Activated CD8-positive, alpha-beta T cell treated with anti-CD3 and anti-CD28 coated beads for 36 hours (primary cell): Measurements from ENCODE around the gene ACACA. TPM values are rescaled to one million over a fixed set of nuclear protein-coding genes. Genes with fewer than 3 reads are reported as not detected.

Experiments
- ATAC-seq: fragments of 200-7000 bp; cut with Tn5 transposase; one replicate; pipeline ENCODE4 v1.10.0; 2021; ENCODE audit warnings: mild to moderate bottlenecking, moderate library complexity
- CTCF ChIA-PET: fragments of 350-600 bp; sonication (Branson Sonifier 250); formaldehyde crosslinking; loops from one replicate; lab custom pipeline; 2021; ENCODE audit warnings: antibody characterized with exemption; lab: Charles Lee
- POLR2A ChIA-PET: fragments of 350-600 bp; sonication (Branson Sonifier 250); formaldehyde crosslinking; loops from one replicate; lab custom pipeline; 2021; ENCODE audit warnings: antibody characterized with exemption; lab: Charles Lee
- DNase-seq: peaks from one replicate; pipeline ENCODE4 v3.0.0-alpha.2; 2020
- H3K27ac Mint-ChIP-seq: one replicate; pipeline ENCODE4 v1.8.0; 2021; ENCODE audit warnings: mild to moderate bottlenecking, mixed read lengths
- H3K27me3 Mint-ChIP-seq: one replicate; pipeline ENCODE4 v1.8.0; 2021; ENCODE audit warnings: mixed read lengths
- H3K36me3 Mint-ChIP-seq: one replicate; pipeline ENCODE4 v1.8.0; 2021; ENCODE audit warnings: low read depth, mixed read lengths
- H3K4me1 Mint-ChIP-seq: one replicate; pipeline ENCODE4 v1.8.0; 2021; ENCODE audit warnings: low read depth, mixed read lengths
- H3K4me3 Mint-ChIP-seq: one replicate; pipeline ENCODE4 v1.8.0; 2021; ENCODE audit warnings: mild to moderate bottlenecking, moderate library complexity, mixed read lengths
- H3K9me3 Mint-ChIP-seq: one replicate; pipeline ENCODE4 v1.8.0; 2021; ENCODE audit warnings: mixed read lengths
- CTCF ChIP-seq: fragments of 200-600 bp; IDR thresholded peaks from one replicate; pipeline ENCODE4 v1.8.0; 2022; ENCODE audit warnings: antibody characterized with exemption, mild to moderate bottlenecking
- intact Hi-C: fragments of 100-400 bp; cut with micrococcal nuclease; formaldehyde crosslinking; loops from one replicate; pipeline ENCODE4 v1.10.0; 2022
- total RNA-seq, 2 experiments: library from RNA; stranded (reverse); gene quantifications; one replicate each; pipeline ENCODE4 v1.2.3, GENCODE V29; 2021

The ACACA gene
- total RNA-seq, 2 experiments from 2014 or later = 66.0 to 68.2 TPM

DNA sequence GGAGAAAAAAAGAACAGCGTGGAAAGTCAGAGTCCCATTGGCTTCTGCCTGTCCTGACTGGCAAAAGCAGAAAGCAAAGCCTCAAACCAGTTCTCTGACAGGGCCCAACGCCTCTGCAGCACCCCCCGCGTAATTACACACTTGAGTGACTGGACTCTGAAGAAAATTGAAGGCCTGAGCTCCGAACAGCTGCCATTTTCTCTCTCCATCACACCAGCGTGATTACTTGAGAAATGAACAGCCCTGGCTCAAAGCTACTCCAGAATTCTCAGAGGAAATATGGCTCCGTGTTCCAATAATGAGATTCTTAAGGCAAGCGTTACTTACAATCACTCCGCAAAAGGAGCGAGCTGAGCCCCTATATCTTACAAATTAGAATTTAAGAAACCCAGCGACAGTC, 173.6 kb downstream of the ACACA start:
- ChIA-PET POLR2A (no interaction called here), CTCF (interaction anchor here (0.9 to 1.5 kb wide), 2 partner anchors 9 to 44 kb away, joined by 4 read pairs; no protein-coding TSS in a partner anchor)
- DNase-seq (no peak), ATAC-seq (no peak)
- Mint-ChIP-seq H3K27me3 (no peaks in the 10 kb centered on the region), H3K27ac (no peak overlapping the region), H3K4me1 (no peaks in the 10 kb centered on the region), H3K9me3 (no peaks in the 10 kb centered on the region), H3K4me3 (no peak overlapping the region), H3K36me3 (peaks cover 25% of the 10 kb centered on the region)
- intact Hi-C loops = no loop called here
- TF ChIP-seq CTCF = no peak

DNA sequence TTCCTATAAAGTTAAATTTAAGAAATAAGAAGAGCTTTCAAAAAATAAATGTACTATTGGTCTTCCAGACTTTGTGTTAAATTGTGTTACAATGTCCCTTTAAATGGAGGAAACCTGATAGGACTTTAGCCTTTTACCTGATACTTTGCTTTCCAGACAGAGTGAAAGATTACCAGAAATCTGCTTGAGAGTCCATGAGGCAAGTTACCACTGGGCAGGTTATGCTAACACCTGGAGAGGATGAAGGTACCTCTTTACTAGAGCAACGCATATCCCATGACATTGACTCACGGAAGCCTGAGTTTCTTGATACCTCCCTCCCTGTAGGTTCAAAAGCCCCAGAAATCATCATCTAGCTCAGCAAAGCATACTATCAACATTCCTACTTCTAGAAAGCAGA, 174.7 kb downstream of the ACACA start:
- TF ChIP-seq CTCF = no peak
- H3K27me3 Mint-ChIP-seq = no peaks in the 10 kb centered on the region
- DNase-seq (no peak), ATAC-seq (no peak)
- peaks cover 19% of the 10 kb centered on the region for H3K36me3 Mint-ChIP-seq
- ChIA-PET POLR2A (no interaction called here), CTCF (interaction anchor here (0.7 to 1.0 kb wide), 2 partner anchors 35 to 69 kb away, joined by 3 to 4 read pairs; no protein-coding TSS in a partner anchor)
- no peaks in the 10 kb centered on the region for H3K9me3 Mint-ChIP-seq
- no peak overlapping the region for H3K4me3 Mint-ChIP-seq
- intact Hi-C loops = no loop called here
- H3K4me1 Mint-ChIP-seq = no peaks in the 10 kb centered on the region
- no peak overlapping the region for H3K27ac Mint-ChIP-seq

DNA sequence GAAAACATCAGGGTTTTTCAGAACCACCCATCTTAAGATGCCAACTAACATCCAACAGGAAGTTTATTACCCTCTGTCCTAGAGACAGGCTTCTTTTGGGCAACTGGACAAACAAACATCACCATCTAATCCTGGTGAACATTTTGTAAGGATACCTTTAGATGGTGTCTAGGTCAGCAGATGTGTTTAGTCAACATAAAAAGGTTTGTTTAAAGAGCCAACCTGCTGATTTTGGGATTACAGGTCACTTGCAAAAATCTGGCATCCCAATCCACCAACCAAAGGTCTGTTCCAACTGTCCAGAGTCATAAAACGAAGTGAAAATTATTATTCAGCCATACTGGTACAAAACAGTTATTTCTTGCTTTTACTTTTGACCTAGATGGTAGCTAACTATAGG, 176.0 kb downstream of the ACACA start:
- Mint-ChIP-seq H3K27ac (no peak overlapping the region), H3K4me1 (no peaks in the 10 kb centered on the region), H3K27me3 (no peaks in the 10 kb centered on the region), H3K4me3 (no peak overlapping the region), H3K36me3 (peaks cover 17% of the 10 kb centered on the region), H3K9me3 (no peaks in the 10 kb centered on the region)
- no peak for TF ChIP-seq CTCF
- CTCF ChIA-PET = no interaction called here
- DNase-seq = no peak
- intact Hi-C loops = no loop called here
- POLR2A ChIA-PET = no interaction called here
- ATAC-seq = no peak

- Mint-ChIP-seq H3K27me3 (no peaks in the 10 kb centered on the region), H3K9me3 (no peaks in the 10 kb centered on the region), H3K4me1 (peaks cover 4% of the 10 kb centered on the region), H3K4me3 (no peak overlapping the region), H3K27ac (no peak overlapping the region), H3K36me3 (peaks cover 14% of the 10 kb centered on the region)
- intact Hi-C loops = no loop called here
- DNase-seq (no peak), ATAC-seq (no peak)
- ChIA-PET CTCF (interaction anchor here (1.1 kb wide), 2 partner anchors 11 to 14 kb away, joined by 3 read pairs; no protein-coding TSS in a partner anchor), POLR2A (interaction anchor here (0.6 to 1.0 kb wide), 2 partner anchors 61 to 266 kb away, joined by 3 read pairs; no protein-coding TSS in a partner anchor)
- TF ChIP-seq CTCF = no peak
Observed at GRCh38 chr17:37225465-37225864, 181.2 kb downstream of the ACACA start.

DNA sequence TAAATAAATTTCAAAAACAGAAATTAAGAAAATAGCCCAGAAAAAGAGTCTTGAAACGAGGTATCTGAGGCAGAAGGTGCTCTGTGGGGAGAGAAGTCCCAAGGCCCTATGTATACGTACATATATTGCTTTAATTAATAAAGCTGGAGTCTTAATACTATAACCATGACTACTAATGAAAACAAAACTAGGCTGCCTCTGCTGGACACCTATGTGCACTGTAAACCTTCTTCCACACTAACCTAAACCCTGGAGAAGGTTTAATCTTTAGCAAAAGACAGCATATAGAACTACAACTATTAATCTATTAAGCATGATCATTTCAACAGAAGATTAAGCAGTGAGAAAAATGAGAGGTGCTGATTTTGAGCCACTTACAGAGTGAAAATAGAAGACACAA, 184.8 kb downstream of the ACACA start:
- peaks cover 22% of the 10 kb centered on the region for H3K36me3 Mint-ChIP-seq
- ChIA-PET POLR2A (no interaction called here), CTCF (no interaction called here)
- no peak for TF ChIP-seq CTCF
- peaks cover 4% of the 10 kb centered on the region for H3K4me1 Mint-ChIP-seq
- intact Hi-C loops = no loop called here
- H3K4me3 Mint-ChIP-seq = no peak overlapping the region
- DNase-seq (no peak), ATAC-seq (no peak)
- no peak overlapping the region for H3K27ac Mint-ChIP-seq
- H3K27me3 Mint-ChIP-seq = no peaks in the 10 kb centered on the region
- H3K9me3 Mint-ChIP-seq = no peaks in the 10 kb centered on the region
